ENCODE results near the gene PTPN1.

Gene PTPN1

DNA sequence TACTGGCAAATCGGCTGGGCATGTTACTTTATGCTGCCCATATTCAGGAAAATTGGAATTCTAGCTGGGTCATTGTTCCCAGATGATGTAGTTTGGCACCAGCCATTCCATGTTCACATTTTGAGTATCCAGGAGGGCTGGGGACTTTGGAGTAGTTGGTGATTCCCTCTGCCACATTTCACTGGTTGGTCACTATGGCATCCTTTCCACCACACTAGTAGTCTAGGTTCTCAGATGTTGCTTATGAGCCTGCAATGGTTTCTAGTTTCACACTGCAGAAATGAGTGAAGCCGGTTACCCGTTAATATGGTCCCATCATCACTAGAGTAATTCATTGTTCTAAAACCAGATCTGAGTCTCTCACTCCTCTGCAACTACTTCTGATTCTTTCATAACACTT, 4.6 kb downstream of the PTPN1 start:
- peak in 1 of 2 experiments; percentile 23 for DNase-seq

DNA sequence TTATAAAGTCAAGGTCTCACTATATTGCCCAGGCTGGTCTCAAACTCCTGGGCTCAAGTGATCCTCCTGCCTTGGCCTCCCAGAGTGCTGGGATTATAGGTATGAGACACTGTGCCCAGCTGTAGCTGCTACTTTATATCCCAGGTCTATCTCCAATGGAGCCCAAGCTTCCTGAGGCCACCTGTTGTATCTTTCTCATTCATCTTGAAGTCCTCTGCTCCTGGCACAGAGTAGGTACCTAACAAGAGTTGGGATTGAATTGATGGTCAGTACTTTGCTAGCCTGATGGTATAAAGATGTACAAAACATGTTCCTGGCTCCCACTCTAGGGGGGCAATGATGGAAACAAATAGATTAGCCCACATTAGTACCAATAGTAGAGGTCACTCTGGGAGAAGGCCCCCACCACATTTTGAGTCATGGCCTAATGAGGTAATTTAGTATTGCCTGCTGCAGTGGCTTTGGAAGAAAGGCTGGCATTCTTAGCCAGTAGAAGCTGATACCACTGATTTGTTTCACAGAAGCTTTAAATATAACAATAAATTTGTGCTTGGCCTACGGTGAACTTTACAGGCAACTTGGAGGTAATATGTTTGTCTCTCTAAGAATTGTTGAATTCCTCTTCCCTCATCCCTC, 5.4 kb downstream of the PTPN1 start:
- no peak for DNase-seq

DNA sequence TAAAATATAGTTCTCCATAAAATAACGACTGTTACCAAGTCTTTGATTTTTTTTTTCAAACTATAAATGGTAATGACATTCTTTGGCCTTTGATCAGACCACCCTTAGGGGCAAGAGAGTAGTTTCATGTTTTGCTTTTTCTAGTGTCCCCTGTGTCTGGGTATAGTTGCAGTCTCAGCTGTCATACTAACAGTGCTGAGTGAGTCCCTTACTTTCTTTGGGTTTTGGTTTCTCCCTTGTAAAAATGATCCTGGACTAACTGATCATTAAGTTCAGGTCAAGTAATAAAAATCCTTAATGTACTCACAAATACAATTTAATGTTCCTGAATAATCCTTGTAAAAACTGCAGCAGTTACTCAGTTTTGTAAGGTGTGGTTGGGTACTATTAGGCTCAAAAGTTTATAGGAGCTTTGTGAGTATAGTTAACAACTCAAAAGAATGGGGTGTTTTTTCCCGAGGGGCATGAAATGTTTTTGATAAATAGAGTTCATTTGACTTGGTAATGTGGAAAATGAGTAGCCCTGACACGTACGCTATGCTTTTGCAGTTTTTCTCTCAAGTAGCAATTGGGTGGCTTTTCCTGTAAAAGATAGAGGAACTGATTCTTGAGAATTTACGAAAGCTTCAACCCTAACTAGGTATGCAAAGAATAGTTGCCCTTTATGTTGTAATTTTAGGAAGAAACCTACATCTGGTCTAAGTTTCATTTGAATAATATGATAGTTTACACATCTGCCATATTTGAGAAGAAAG, 6.2 kb downstream of the PTPN1 start:
- no peak for DNase-seq

DNA sequence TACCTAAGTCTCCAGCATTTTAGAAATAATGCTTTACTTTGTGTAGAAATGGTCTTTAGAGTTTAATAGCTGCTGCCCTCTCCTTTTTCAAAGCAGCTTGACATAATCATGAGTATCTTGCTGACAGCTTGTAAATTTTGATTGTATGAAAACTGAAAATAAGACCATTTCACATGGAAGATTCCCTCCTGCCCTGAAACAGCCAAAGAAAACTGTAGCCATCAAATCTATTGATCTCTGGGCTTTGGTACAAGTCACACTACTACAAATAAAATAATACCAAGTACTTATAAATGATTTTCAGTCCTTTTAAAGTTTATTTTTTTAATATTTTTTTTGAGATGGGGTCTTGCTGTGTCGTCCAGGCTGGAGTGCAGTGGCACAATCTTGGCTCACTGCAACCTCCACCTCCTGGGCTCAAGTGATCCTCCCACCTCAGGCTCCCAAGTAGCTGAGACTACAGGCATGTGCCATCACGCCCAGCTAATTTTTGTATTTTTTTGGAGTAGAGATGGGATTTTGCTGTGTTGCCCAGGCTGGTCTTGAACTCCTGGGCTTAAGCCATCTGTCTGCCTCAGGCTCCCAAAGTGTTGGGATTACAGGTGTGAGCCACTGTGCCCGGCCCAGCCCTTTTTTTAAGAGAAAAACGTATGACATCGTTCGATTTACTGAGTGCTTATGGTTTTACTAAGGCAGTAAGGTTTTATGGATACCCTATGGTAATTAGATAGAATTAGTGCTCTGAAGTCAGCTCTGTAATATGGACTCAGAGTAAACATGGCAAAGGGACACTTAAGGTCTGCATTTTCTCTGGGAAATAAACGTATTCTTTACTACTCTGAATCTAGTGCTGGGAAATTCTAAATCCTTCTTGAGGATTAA, 7.0 kb downstream of the PTPN1 start:
- DNase-seq = no peak

DNA sequence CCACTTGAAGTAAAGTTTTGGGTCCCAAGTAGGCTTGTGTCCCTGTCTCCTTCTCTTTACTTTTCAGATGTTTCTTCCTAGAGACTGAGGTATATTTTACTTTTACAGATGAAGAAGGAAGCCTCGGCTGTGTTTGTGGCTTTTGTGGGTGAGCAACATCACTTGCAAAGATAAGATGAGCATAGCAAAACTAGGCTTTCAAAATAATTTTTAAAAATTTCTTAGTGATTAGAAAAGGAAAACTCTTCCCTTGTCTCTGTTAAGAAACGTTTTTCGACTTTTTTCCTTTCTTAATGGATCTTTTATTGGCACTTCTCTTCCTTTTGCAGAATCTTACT, 7.6 kb downstream of the PTPN1 start:
- no peak for DNase-seq

DNA sequence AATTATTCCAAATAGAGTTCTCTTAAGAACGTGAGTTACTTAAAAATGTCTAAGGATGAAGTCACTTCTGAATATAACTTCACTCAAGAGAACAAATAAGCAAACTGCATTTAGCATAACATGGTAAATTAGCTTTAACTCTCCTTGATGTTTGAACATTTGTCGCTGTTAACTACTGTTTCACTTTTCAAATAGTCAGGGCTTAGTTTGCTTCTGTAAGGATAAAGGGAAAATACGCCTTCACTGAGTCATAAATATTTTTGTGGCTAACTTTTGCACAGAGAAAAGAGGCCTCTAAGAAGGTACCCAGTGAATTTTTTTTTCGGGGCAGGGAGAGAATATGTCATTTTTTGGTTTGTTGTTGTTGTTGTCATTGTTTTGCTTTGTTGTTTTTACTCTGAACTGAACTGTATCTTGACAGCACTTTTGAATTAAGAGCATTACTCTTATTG, 8.1 kb downstream of the PTPN1 start:
- DNase-seq = no peak

DNA sequence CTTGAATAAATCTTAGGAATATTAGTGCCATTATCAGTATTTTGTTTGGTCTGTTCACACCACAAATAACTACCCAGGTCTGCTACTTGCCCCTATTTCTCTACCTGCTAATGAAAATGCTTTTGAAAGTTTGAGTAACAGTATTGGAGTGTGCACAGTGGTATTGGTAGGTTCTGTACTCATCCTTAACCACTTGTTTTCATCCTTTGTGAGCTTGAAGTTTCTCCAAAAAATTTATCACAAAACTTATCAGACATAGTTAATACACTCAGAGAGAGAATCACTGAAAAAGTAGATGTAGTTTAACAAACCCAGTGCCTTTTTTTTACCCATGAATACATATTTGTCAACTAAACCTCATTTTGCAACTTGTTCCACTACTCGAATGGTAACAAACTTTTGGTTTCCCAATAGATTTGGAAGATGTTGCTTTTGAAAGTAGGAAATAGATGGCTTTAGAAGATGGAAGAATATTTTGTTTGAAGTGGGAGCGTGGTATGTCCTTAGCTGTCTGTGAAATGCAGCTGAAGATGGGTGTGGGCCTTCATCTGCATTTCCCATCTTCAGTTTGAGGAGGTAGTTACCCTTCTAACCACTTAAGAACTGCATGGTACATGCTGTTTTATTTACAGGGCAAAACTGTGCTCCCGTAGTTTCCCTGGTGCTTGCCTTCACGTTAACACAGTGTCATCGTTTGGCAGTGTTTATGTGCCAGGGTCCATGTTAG, 9.0 kb downstream of the PTPN1 start:
- DNase-seq = peak in 1 of 2 experiments; percentile 37

DNA sequence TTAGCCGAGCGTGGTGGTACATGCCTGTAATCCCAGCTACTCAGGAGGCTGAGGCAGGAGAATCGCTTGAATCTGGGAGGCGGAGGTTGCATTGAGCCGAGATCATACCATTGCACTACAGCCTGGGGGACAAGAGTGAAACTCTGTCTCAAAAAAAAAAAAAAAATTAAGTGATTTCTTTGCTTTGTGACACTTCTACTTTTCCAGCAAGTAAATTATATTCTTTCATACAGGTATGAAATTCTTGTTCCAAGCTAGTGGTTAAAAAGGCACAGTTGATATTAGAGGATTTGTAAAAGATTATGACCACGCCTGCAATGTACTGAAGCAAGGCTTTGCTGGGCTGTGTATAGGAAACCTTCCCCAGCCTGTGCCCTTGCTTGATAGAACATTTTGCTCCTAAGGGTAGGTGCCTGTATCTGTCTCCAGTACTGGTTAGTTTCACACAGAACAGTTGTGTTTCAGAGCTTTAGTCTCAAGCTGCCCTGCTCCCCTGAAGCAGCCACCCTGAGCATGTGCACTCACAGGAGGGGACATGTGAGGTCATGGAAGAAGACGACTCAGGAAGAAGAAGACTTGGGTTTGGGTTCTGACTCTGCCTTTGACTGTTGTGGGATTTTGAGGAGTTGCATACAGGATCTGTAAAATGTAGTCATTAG, 10.2 kb downstream of the PTPN1 start:
- peak; percentile 65 to 66 for DNase-seq

DNA sequence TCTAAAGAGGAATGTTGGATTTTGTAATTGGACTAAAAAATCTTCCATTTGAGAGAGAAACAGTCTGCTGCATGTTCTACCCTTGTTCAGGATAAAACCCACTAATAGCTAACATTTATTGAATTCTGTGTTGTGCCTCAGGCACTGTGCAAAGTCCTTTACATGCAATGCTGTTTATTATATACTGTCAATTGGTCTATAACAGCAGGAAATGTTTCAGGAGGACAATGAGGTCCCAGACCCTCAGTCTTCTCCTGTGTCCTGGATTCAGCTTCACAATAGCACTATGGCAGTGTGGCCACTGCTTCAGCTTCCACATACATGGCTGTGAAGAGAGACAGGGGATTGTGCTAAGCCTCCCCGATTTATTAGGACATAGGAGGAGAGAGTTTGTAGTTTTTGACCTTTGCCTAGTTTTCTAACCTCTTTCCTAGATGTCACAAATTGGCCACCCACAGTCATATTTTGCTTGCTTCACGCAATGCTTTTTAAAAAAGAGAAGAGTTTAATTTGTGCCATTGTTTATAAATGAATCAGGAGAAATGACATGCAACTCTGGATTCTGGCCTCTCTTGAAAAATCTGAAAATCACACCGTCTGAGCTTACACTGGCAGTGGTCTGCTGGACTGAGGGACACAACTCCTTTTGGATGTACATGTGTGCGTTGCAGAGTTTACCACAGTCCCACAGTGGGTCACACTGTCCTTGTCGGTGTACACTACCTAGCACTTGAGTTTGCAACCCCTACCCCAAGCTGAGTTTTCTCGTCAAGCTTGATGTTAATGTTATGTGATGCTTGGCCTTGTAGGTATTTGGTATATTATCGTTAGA, 11.3 kb downstream of the PTPN1 start:
- DNase-seq = no peak

DNA sequence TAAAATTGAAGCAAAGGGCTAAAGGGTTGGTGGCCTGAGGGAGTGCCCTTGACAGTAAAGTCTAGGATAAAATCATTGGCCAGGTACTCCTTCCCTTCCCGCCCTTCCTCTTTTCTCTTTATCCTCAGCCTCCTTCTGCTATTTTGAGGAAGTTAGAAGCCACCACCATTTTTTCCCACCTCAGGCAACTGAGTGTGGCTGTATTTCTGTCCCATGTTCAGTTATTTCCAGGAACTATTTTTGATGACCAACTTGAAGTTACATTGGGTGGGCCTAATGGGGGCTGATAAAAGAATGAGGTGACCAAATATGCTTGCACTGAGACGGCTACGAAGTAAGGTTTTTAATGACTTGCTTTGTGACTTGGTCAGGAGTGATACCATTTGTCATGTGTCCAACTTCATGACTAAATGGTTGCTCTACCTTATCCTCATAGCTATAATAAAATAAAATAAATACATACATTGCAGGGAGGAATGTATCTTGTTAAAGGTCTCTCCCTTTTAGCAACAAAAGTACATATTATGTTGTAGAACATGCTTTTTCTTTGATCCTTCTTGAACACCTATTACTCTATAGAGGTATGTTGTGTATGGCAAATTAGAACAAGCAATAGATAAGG, 12.0 kb downstream of the PTPN1 start:
- DNase-seq = no peak

DNA sequence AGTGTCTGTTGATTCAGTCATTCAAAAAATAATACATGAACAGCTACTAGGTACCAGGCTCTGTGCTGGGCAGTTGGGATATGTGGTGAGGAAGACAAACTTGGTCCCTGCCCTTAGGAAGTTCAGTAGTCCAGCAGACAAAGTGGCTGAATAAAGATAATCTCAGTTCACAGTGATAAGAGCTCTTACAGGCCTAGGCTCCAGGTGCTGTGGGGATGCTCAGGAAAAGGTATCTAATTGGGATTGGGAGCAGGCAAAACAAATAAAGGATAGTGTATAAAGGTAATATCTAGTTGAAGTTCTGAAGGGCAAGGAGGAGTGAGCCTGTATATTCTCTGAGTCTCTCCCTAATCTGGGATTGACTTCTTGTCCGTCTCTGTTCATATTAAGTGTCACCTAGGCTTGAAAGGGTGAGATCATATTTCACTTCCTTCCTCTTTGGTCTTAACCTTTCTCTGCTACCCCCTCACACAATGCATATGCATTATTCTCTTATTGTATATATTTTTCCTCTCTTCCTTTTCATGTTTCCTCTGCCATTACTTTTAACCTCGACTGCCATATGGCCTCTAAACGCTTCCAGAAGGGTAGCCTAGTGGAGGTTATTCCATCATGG, 13.5 kb downstream of the PTPN1 start:
- no peak for DNase-seq

DNA sequence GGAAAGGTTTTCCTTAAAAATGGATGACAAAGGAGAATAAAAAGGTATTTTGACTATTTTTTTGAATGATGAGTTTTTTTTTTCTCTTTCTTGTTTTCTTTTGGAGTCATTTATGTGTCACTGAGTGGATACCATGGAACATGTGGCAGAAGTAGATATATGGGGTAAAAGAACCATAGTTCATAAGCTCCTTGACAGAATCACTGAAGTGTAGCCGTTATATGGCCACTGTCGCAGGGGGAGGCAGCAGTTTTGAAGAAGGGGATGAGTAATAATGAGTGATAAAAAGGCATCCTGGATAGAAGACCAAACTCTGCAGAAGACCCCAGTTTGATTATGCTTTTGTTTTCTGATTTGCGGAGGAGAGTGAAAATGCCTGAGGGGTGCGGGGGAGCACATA, 15.5 kb downstream of the PTPN1 start:
- no peak for DNase-seq

DNA sequence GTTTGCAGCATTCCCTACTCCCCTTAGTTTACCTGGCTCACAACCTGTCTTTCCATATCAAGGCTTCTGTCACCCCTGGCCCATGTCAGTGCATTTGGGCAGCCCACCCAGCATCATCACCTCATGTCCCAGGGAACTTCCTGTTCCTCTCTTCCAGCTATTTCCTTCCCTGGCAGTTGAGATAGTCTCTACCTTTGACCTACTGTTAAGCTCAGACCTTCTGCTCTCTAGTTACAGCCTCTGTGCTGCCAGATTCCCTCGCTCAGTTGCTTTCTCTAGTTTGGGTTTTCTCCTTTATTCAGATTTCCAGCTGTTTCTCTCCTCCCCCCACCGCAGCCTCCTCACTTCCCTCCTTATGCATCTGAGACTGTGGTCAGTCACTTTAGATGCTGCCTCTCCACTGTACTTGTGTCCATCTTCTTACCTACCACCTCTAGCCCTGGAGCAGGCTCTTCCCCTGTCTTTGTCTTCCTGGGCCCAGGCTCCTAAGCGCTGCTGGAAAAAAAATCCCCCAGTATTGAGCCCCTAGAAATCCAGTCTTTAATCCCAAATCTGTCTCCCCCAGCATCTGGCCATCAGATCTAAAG, 16.3 kb downstream of the PTPN1 start:
- no peak for DNase-seq

DNA sequence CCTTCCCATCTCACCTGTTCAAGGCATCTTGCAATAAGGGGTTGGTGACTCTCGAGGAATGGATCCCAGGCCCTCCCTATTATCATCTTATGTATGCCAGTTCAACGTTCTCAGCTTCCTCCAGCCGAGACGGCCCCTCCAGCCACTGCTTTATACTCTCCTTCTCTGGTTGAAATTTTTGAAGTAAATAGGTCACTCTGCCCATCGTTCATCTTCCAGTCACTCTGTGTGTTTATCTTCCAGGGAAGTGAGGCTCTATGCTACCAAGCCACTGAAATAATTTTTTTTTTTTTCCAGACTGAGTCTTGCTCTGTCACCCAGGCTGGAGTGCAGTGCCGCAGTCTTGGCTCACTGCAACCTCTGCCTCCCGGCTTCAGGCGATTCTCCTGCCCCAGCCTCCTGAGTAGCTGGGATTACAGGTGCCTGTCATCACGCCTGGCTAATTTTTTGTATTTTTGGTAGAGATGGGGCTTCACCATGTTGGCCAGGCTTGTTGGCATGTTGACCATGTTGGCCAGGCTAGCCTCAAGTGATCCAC, 17.0 kb downstream of the PTPN1 start:
- DNase-seq = no peak

DNA sequence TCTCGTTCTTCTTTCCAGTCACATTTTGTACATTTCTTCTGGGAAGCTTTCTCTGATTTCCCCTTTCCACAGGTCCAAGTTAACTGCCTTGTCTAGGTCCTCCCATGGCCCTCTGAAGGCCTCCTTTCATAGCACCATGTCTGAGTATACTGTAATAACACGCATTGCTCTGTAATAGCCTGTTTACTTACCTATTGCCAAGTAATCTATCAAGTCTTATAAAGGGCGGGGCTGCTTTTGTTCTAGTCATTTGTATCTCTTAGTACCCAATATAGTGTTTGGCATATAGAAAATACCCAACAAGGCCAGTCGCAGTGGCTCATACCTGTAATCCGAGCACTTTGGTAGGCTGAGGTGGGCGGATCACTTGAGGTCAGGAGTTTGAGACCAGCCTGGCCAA, 17.9 kb downstream of the PTPN1 start:
- DNase-seq = no peak

DNA sequence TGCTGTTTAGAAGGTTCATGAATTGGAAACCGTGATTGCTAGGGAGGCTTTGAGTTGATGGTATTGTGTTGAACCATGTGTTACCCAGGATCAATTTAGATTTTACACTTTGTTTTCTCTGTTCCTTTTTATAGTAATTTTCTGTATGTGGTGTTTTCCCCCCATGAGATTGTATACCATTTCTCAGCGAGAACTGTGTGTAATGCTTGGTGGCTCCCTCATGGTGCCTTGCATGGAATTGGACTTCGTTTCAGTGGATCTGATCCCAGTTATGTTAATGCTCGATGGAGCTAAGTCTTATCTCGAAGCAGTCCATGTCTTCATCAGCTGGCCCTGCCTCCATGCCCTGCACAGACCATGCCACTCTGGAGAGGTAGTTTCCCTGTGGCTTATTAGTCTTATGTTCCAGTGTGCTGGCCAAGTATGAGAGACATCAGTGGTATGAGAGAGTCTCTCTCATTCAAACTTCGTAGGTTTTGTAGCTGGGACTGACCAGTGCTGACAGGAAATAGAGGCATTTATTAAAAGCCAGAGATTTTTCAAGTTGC, 18.7 kb downstream of the PTPN1 start:
- DNase-seq = no peak

DNA sequence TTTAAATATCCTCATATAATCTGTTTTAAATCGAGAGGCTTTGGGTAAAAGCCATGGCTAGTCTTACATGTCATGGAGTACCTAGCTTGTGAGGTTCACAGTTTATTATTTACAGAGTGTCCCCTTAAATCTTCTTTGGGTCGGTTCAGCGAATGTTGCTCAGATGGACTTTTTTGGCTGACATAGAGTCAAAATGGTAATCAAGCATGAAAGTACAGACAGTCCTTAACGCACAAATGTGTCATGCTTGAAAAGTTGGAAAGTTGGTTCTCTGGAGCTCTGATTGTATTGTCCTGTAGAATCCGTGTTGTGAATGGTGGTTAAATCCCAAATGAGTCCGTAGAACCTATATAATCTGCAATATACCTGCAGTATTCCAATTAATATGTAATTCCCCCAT, 22.0 kb downstream of the PTPN1 start:
- DNase-seq = no peak

DNA sequence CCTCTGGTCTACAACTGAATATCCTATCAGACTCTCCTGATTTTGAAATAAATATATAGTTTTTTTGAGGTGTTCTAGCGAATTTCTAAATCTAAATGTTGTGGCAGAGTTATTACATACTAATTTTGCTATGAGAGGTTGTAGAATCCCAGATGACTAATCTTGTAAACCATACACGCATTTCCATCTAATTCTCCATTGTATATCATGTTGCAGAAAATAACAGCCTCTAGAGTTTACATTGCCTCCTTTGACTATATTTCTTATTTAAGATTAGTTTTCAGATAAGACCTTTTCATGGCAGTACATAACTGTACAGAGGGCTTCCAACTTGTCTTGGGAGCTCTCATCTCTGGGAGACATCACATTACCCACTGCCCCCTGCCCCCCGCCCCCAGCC, 22.9 kb downstream of the PTPN1 start:
- DNase-seq = no peak

DNA sequence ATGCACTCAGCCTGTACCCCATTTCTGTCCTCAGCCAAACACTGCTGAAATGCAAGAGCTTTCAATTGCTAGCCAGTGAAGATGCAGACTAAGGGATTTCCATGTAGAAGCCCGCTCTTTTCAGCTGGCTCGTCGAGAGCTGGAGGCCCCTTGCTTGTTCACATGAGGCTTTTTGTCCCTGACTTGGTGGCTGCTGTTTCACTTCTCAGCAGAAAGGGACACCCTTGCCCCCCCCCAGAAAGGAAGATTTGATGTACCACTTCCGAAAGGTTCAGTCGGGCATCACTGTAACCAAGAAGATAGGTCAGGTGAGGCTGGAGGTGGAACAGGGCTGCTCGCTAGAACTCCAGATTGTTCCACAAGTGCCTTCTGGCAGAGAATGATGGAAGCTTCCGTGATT, 23.3 kb downstream of the PTPN1 start:
- no peak for DNase-seq

DNA sequence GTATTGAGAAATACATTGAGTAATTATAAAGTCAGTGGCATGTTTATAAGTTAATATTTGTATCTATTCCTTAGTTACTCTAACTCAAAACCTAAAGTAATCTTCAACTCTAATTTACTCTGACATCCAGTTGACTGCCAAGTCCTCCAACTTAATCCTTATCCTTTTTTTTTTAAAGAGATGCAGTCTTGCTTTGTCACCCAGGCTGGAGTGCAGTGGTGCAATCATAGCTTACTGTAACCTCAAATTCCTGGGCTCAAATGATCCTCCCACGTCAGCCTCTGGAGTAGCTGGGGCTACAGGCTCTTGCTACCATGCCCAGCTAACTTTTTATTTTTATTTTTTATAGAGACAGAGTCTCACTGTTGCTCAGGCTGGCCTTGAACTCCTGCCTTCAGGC, 24.4 kb downstream of the PTPN1 start:
- no peak for DNase-seq

All from activated T-cell treated with anti-CD3 and anti-CD28 coated beads, Interleukin-2, amount 50 U/mL, for 48 hours (primary cell).